ENCODE results near the gene ACOX3.

DNA sequence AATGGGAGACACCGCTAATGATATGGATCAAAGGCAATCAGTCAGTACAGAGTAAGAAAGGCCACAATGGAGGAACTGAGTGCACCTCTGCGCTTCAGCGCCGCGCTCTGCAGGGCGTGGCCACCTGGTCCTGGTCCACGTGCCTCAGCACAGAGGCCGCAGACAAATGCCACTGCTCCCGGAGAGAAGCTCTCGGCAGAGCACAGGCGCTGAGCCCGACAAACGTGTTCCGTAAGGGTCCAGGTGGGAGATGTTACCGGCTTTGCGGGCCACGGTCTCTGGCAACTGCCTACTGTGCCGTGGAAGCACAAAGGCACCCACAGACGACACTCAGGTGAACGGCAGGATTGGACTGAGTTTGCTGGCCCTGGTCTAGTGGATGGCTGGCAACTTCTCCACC lies 68.9 kb downstream of the ACOX3 start:
- TF ChIP-seq, protein P1, sequence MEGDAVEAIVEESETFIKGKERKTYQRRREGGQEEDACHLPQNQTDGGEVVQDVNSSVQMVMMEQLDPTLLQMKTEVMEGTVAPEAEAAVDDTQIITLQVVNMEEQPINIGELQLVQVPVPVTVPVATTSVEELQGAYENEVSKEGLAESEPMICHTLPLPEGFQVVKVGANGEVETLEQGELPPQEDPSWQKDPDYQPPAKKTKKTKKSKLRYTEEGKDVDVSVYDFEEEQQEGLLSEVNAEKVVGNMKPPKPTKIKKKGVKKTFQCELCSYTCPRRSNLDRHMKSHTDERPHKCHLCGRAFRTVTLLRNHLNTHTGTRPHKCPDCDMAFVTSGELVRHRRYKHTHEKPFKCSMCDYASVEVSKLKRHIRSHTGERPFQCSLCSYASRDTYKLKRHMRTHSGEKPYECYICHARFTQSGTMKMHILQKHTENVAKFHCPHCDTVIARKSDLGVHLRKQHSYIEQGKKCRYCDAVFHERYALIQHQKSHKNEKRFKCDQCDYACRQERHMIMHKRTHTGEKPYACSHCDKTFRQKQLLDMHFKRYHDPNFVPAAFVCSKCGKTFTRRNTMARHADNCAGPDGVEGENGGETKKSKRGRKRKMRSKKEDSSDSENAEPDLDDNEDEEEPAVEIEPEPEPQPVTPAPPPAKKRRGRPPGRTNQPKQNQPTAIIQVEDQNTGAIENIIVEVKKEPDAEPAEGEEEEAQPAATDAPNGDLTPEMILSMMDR (IDR thresholded peaks at IDR 0.05), result no peak
- TF ChIP-seq EP300 (IDR thresholded peaks at IDR 0.05), result no peak
- no peak for TF ChIP-seq POLR2AphosphoS5 (IDR thresholded peaks at IDR 0.05)

Measured in esophagus muscularis mucosa (tissue), 4 donors.